Fibroblast of the aortic adventitia (primary cell): Measurements from ENCODE around the gene ANKRD52. TPM values are rescaled to one million over a fixed set of nuclear protein-coding genes. Genes with fewer than 3 reads are reported as not detected.

ENCODE experiments used
- DNase-seq: peaks from one replicate; pipeline ENCODE4 v3.0.0-alpha.2; 2010; ENCODE audit warnings: low read depth
- H3K4me3 ChIP-seq: 2 replicates; pipeline ENCODE4 v1.5.1; 2011; ENCODE audit warnings: low read depth, mild to moderate bottlenecking, control low read depth, low read length, moderate library complexity
- CTCF ChIP-seq: IDR thresholded peaks from 2 replicates; pipeline ENCODE4 v1.5.1; 2011; ENCODE audit warnings: mild to moderate bottlenecking, low read length, control low read depth, inconsistent platforms; ENCODE audit not compliant: insufficient read depth
- total RNA-seq: library from RNA; depleted of rRNA; stranded (reverse); fragments of >200 nt; gene quantifications from 2 replicates; pipeline ENCODE4 v1.2.3, GENCODE V29; 2012; ENCODE audit warnings: low replicate concordance

Gene ANKRD52
- total RNA-seq, 1 donor = 20.0 TPM

DNA sequence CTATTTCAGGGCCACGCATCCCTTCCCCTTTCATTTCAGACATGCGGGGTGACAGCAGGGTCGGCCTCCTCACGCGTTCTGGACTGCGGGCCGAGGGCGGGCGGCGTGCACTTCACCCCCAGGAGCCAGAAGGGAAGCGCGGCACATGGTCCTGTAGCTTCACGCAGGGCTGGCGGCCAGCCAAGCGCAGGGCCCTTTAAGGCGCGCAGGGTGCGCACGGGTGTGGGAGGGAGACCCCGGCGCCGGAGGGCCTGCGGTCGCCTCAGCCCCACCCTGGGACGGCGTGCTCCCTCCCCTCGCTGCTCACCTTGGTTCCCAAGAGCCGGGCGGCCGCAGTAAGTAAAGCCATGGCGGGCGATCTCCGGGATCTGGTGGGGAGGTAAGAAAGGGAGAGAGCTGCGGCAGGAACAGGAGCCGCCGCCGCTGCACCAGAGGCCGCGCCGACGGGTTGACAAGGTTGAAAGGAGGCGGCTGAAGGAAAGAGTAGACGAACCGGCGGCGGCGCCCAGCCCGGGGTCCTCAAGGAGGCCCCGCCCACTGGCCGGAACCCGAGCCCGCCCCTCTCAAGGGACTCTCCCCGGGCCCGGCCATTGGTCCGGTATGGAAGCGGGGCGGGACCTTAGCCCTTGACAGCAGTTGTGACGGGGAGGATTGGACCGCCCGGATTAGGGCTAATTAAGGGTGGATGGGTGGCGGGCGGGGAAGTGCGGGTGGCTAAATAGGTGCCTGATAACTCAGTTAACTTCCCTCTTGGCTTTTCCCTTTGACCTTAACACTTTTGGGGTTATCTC is 41.9 kb upstream of the ANKRD52 start, which contains the start of gene CS:
CS (minus strand) TSS at position 478 of the 791 bp plus-strand sequence; CDS start at position 349, 129 bp downstream.
- H3K4me3 ChIP-seq = peak within 1 kb of the TSS; percentile 91
- DNase-seq = peak; percentile 96
- TF ChIP-seq CTCF = no peak

DNA sequence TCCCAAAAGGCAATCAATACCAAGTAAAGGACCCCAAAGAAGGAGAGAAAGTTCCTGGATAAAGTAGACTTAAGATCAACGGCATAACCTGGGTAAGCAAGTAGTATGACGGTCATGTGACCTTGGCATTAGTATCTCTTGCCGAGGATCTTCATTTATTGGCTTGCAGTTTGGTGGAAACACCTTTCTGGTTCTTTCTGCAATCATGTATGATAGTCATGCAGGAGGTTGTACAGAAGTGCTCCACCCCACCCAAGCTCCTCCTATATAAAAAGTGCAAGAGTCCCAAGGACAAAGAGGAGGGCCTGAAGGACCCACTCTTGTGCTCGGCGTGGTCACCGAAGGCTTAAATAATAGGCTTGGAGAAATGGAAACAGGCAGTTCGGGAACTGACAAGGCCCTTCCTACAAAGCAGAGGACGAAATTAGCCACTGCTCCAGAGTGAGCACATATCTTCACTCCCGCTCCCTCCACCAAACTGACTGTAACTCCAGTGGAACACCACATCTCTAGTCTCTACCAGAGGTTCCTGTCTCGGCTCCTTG is 41.2 kb upstream of the ANKRD52 start:
- TF ChIP-seq CTCF = no peak
- peak overlapping the region; percentile 91 for H3K4me3 ChIP-seq
- DNase-seq = no peak

DNA sequence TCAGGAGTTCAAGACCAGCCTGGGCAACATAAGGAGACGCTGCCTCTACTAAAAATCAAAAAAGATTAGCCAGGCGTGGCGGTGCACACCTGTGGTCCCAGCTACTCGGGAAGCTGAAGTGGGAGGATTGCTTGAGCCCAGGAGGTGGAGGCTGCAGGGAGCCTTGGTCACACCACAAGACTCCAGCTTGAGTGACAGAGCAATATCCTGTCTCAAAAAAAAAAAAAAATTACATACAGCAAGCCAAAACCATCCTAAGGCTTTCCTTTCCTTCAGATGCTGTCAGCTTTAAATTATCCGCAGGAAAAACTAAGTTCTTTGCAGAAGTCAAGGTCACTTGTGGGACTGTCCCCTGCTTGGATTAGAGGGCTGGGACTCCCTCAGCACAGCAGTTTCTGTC is 40.6 kb upstream of the ANKRD52 start:
- no peak for DNase-seq

DNA sequence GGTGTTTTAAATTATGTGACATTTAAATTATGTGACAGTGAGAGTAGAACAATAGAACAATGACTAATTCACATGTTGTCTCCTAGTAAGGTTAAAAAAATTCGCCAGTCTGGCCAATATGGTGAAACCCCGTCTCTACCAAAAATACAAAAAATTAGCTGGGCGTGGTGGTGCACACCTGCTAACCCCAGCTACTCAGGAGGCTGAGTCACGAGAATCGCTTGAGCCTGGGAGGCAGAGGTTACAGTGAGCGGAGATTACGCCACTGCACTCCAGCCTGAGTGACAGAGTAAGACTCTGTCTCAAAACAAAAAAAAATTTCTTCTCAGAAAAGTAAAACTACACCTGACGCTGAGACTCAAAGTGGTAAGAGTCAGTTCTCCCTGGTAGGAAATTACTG is 39.2 kb upstream of the ANKRD52 start:
- no peak for DNase-seq

More for the DNA sequence above, 40.6 kb upstream of the ANKRD52 start:
- peak overlapping the region; percentile 91 for H3K4me3 ChIP-seq
- no peak for TF ChIP-seq CTCF

DNA sequence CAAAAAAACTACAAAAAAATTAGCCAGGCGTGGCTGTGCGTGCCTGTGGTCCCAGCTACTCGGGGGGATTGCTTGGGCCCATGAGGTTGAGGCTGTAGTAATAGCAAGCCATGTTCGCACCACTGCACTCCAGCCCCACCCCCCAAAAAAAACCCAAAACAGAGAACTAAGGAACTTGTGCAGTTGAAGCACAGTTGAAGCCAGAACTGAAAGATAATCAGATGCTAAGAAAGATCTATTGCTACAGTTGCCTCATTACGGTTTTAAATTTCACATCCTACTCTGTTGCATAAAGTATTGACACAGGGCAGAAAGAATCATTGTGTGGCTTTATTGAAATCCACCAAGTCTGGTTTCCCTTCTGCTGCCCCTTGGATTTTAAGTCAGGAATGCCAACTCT is 38.1 kb upstream of the ANKRD52 start:
- no peak for DNase-seq
- TF ChIP-seq CTCF = no peak
- no peak overlapping the region for H3K4me3 ChIP-seq

More for the DNA sequence above, 39.2 kb upstream of the ANKRD52 start:
- H3K4me3 ChIP-seq = no peak overlapping the region
- no peak for TF ChIP-seq CTCF

DNA sequence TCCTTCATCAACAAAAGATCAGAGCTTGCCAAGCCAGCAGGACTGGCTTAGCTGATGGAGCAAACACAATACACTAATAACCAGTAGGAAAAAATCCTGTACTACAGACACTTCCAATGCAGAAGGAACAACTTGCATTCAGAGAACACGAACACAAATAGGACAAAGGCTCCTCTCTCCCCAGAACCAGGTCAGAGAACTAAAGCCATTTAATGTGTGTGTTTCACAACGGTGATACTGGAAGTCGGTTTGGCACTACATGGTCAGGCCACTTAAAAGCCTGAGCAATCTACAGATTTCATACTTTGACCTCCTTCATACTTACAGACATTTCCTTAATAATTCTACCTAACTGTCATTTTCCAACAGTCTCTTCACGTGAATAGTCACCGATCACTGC is 35.6 kb upstream of the ANKRD52 start:
- no peak for DNase-seq
- TF ChIP-seq CTCF = no peak
- H3K4me3 ChIP-seq = no peak overlapping the region
